ENCODE measurements around the gene UBE2C. TPM values are rescaled to one million over a fixed set of nuclear protein-coding genes. Genes with fewer than 3 reads are reported as not detected.
A peak's percentile ranks its signal among the peaks of the same experiment; 100 is the strongest.

The UBE2C gene
- total RNA-seq, 1 experiment from 2014 or later: 249 TPM

DNA sequence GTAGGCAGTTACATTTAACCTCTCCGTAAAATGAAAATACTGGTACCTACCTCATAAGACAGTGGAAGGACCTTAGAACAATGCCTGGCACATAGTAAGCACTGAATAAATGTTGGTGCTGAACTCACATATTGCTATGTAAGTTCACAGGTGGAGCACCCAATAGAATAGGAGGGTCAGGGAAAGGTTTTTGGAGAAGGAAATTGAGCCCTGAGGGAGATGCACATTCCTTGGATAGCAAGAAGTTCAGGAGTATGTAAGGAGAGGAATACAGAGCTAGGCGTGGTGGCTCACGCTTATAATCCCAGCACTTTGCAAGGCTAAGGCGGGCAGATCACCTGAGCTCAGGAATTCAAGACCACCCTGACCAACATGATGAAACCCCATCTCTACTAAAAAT, 7.0 kb downstream of the UBE2C start:
- ChIA-PET CTCF (no interaction called here), POLR2A (ENCODE audit: low non-redundant PET) (interaction anchor here (0.6 kb wide), 1 partner anchor 116 kb away, joined by 10 read pairs; no protein-coding TSS in a partner anchor)
- no peak overlapping the region for H3K27ac ChIP-seq (ENCODE audit: low read depth, low read length, poor library complexity, severe bottlenecking)
- intact Hi-C loops (cut with micrococcal nuclease; ENCODE audit: unreplicated experiment): no loop called here
- peaks cover 2% of the 10 kb centered on the region for H3K4me1 ChIP-seq (ENCODE audit: insufficient read depth, low read length, poor library complexity, severe bottlenecking)
- H3K9me3 ChIP-seq (ENCODE audit: low read depth, low read length, poor library complexity, severe bottlenecking): no peaks in the 10 kb centered on the region
- H3K4me3 ChIP-seq (ENCODE audit: low read depth, low read length, poor library complexity, severe bottlenecking): no peak overlapping the region
- no peaks in the 10 kb centered on the region for H3K27me3 ChIP-seq (replicated peaks; ENCODE audit: insufficient read depth, low read depth, low read length, poor library complexity)
- peaks cover 31% of the 10 kb centered on the region for H3K36me3 ChIP-seq (ENCODE audit: insufficient read depth, low read length, poor library complexity, severe bottlenecking)
- BruUV-seq (replicated peaks): no TSS peak
- no peak for DNase-seq (ENCODE audit: low spot score)
- TF ChIP-seq, protein P1, sequence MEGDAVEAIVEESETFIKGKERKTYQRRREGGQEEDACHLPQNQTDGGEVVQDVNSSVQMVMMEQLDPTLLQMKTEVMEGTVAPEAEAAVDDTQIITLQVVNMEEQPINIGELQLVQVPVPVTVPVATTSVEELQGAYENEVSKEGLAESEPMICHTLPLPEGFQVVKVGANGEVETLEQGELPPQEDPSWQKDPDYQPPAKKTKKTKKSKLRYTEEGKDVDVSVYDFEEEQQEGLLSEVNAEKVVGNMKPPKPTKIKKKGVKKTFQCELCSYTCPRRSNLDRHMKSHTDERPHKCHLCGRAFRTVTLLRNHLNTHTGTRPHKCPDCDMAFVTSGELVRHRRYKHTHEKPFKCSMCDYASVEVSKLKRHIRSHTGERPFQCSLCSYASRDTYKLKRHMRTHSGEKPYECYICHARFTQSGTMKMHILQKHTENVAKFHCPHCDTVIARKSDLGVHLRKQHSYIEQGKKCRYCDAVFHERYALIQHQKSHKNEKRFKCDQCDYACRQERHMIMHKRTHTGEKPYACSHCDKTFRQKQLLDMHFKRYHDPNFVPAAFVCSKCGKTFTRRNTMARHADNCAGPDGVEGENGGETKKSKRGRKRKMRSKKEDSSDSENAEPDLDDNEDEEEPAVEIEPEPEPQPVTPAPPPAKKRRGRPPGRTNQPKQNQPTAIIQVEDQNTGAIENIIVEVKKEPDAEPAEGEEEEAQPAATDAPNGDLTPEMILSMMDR (conservative IDR thresholded peaks at IDR 0.05; ENCODE audit: low read depth, low read length): no peak
- no peak for TF ChIP-seq EZH2 (IDR thresholded peaks at IDR 0.05; ENCODE audit: borderline replicate concordance, low read depth, low read length, poor library complexity, severe bottlenecking)

DNA sequence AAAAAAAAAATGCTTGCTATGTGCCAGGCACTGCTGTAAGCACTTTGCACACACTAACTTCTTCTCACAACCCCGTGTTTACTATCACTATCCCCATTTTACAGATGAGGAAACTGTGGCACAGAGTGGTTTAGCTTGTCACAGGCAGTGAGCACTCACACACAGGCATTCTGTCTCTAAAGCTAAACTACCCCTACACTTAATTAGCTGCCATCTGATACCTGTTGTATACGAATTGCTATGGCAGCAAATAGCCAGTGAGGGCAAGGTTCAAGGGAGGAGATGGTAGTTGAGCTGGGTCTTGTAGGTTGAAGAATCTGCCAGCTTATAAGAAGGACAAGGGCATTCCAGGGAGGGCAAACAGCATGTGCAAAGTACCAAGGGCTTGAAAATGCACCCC, 9.5 kb downstream of the UBE2C start:
- no peak for TF ChIP-seq EZH2 (IDR thresholded peaks at IDR 0.05; ENCODE audit: borderline replicate concordance, low read depth, low read length, poor library complexity, severe bottlenecking)
- TF ChIP-seq, protein P1 (conservative IDR thresholded peaks at IDR 0.05; ENCODE audit: low read depth, low read length): no peak
- ChIA-PET CTCF (interaction anchor here (0.7 kb wide), 1 partner anchor 90 kb away, joined by 3 read pairs; the partner anchor contains the start of gene PLTP), POLR2A (ENCODE audit: low non-redundant PET) (interaction anchor here (0.7 kb wide), 1 partner anchor 9 kb away, joined by 5 read pairs; no protein-coding TSS in a partner anchor)
- Histone ChIP-seq H3K4me1 (ENCODE audit: insufficient read depth, low read length, poor library complexity, severe bottlenecking) (no peaks in the 10 kb centered on the region), H3K27ac (ENCODE audit: low read depth, low read length, poor library complexity, severe bottlenecking) (no peak overlapping the region), H3K9me3 (ENCODE audit: low read depth, low read length, poor library complexity, severe bottlenecking) (no peaks in the 10 kb centered on the region), H3K27me3 (replicated peaks; ENCODE audit: insufficient read depth, low read depth, low read length, poor library complexity) (no peaks in the 10 kb centered on the region), H3K4me3 (ENCODE audit: low read depth, low read length, poor library complexity, severe bottlenecking) (no peak overlapping the region), H3K36me3 (ENCODE audit: insufficient read depth, low read length, poor library complexity, severe bottlenecking) (peaks cover 7% of the 10 kb centered on the region)
- intact Hi-C loops (cut with micrococcal nuclease; ENCODE audit: unreplicated experiment): loop anchor here (5.0 kb wide), 1 partner anchor 135 kb away; no protein-coding TSS in a partner anchor
- no peak for DNase-seq (ENCODE audit: low spot score)
- BruUV-seq (replicated peaks): no TSS peak

DNA sequence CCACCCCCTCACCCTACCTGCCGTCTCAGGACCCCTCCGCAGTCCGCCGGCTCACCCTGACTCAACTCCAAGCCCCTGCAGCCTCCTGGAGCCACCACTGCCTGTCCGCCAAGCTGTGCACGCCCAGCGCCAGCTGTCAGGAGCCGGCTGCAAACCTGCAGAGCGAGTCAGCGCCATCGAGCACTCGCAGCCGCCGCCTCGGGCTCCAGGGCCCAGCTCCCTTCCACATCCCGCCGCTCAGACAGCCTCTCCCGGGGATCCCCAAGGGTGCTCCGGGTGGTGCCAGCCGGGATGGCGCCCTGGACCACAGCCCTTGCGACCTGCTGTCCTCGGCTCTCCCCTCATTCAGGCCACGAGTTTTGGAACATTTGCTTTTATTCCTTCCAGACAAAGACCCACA, 10.4 kb downstream of the UBE2C start:
- Histone ChIP-seq H3K27ac (ENCODE audit: low read depth, low read length, poor library complexity, severe bottlenecking) (no peak overlapping the region), H3K27me3 (replicated peaks; ENCODE audit: insufficient read depth, low read depth, low read length, poor library complexity) (no peaks in the 10 kb centered on the region), H3K9me3 (ENCODE audit: low read depth, low read length, poor library complexity, severe bottlenecking) (no peaks in the 10 kb centered on the region), H3K4me3 (ENCODE audit: low read depth, low read length, poor library complexity, severe bottlenecking) (peak overlapping the region; percentile 21), H3K36me3 (ENCODE audit: insufficient read depth, low read length, poor library complexity, severe bottlenecking) (no peaks in the 10 kb centered on the region), H3K4me1 (ENCODE audit: insufficient read depth, low read length, poor library complexity, severe bottlenecking) (no peaks in the 10 kb centered on the region)
- ChIA-PET CTCF (no interaction called here), POLR2A (ENCODE audit: low non-redundant PET) (no interaction called here)
- BruUV-seq (replicated peaks): no TSS peak
- TF ChIP-seq, protein P1 (conservative IDR thresholded peaks at IDR 0.05; ENCODE audit: low read depth, low read length): no peak
- no peak for TF ChIP-seq EZH2 (IDR thresholded peaks at IDR 0.05; ENCODE audit: borderline replicate concordance, low read depth, low read length, poor library complexity, severe bottlenecking)
- DNase-seq (ENCODE audit: low spot score): peak; percentile 30
- intact Hi-C loops (cut with micrococcal nuclease; ENCODE audit: unreplicated experiment): loop anchor here (5.0 kb wide), 1 partner anchor 134 kb away; no protein-coding TSS in a partner anchor

Data from A673 (cell line).